HEK293 (cell line): ENCODE measurements around the gene SYNPO2.

Experiments
- YY1 ChIP-seq: fragments of 450-650 bp; formaldehyde crosslinking; IDR thresholded peaks from 2 replicates; pipeline ENCODE4 v1.5.1; 2018; ENCODE audit warnings: missing biosample characterization, missing genetic modification characterization
- ZNF48 ChIP-seq: fragments of 450-650 bp; formaldehyde crosslinking; IDR thresholded peaks from 2 replicates; pipeline ENCODE4 v1.5.1; 2016; ENCODE audit warnings: missing biosample characterization, missing genetic modification characterization
- ZNF530 ChIP-seq: fragments of 450-650 bp; formaldehyde crosslinking; IDR thresholded peaks from 2 replicates; pipeline ENCODE4 v1.5.1; 2016; ENCODE audit warnings: low read depth, missing biosample characterization, missing genetic modification characterization

DNA sequence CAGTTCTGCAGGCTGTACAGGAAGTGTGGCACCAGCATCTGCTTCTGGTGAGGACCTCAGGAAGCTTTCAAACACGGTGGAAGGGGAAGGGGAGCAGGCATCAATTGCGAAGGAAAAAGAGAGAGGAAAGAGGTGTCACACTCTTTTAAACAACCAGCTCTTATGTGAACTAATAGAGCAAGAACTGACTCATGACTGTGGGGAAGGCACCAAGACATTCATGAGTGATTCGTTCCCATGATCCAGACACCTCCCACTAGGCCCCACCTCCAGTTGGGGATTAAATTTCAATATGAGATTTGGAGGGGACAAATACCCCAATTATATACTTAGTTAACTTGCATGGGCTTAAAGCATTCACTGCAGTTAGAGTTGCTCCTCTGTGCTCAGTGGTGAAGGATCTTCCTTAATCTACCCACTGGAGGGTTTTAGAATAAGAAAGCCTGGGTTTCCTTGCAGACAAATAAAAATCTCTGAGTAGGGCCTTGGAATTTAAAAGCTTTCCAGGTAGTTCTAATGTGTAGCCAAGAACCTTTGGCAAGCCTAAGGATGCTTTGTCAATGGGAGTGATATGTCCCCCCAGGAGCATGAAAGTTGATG, 60.0 kb downstream of the SYNPO2 start:
- TF ChIP-seq YY1, result no peak
- TF ChIP-seq ZNF530, result no peak
- TF ChIP-seq ZNF48 (tag by site-specific recombination), result no peak
